Astrocyte of the cerebellum (primary cell): ENCODE results near the gene FILIP1L.

Experiments
- DNase-seq: peaks from one replicate; pipeline ENCODE4 v3.0.0-alpha.2; 2011; ENCODE audit warnings: low read depth
- H3K4me3 ChIP-seq: 2 replicates; pipeline ENCODE4 v1.5.1; 2011; ENCODE audit warnings: mild to moderate bottlenecking, low read depth, low read length, moderate library complexity
- in situ Hi-C: cut with HindIII; loops from 2 replicates; pipeline ENCODE4 v1.10.0; 2017; ENCODE audit warnings: low sequenced_read_pairs
- TF ChIP-seq, protein P1 (sequence below): IDR thresholded peaks from 2 replicates; pipeline ENCODE4 v1.5.1; 2012; ENCODE audit warnings: low read length, low read depth, moderate library complexity, mild to moderate bottlenecking; ENCODE audit errors: missing control alignments

FILIP1L gene

DNA sequence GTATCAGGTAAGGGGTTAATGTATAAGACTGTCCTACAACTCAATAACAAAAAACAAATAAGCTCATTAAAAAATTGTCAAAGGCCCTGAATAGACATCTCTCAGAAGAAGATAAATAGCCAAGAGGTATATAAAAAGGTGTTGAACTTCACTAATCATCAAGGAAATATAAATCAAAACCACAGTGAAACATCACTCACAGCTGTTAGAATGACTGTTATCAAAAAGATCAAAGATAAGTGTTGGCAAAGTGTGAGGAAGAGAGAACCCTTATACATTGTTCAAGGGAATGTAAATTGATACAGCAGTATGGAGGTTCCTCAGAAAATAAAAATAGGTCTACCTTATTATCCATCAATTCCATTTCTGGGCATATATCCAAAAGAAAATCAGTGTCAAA is 95.5 kb downstream of the FILIP1L start:
- no peak overlapping the region for H3K4me3 ChIP-seq
- DNase-seq = no peak
- TF ChIP-seq, protein P1, sequence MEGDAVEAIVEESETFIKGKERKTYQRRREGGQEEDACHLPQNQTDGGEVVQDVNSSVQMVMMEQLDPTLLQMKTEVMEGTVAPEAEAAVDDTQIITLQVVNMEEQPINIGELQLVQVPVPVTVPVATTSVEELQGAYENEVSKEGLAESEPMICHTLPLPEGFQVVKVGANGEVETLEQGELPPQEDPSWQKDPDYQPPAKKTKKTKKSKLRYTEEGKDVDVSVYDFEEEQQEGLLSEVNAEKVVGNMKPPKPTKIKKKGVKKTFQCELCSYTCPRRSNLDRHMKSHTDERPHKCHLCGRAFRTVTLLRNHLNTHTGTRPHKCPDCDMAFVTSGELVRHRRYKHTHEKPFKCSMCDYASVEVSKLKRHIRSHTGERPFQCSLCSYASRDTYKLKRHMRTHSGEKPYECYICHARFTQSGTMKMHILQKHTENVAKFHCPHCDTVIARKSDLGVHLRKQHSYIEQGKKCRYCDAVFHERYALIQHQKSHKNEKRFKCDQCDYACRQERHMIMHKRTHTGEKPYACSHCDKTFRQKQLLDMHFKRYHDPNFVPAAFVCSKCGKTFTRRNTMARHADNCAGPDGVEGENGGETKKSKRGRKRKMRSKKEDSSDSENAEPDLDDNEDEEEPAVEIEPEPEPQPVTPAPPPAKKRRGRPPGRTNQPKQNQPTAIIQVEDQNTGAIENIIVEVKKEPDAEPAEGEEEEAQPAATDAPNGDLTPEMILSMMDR = no peak
- in situ Hi-C loops = no loop called here

DNA sequence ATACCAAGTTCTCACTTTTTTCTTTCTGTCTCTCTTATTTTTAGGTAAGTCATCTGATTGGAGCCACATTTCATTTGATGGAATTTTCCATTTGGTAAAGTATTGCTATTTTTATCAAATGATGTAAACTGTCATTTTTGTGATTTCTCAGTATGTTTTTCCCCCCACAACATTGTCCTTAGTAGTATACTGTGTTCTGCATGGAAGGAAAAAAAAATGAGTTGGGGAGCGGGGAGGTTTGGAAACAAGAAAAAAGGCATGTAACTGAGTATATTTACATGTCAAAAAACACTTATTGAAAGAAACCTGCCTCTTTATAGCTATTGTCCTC is 104.2 kb downstream of the FILIP1L start:
- TF ChIP-seq, protein P1 = no peak
- no peak overlapping the region for H3K4me3 ChIP-seq
- in situ Hi-C loops = no loop called here
- DNase-seq = no peak

DNA sequence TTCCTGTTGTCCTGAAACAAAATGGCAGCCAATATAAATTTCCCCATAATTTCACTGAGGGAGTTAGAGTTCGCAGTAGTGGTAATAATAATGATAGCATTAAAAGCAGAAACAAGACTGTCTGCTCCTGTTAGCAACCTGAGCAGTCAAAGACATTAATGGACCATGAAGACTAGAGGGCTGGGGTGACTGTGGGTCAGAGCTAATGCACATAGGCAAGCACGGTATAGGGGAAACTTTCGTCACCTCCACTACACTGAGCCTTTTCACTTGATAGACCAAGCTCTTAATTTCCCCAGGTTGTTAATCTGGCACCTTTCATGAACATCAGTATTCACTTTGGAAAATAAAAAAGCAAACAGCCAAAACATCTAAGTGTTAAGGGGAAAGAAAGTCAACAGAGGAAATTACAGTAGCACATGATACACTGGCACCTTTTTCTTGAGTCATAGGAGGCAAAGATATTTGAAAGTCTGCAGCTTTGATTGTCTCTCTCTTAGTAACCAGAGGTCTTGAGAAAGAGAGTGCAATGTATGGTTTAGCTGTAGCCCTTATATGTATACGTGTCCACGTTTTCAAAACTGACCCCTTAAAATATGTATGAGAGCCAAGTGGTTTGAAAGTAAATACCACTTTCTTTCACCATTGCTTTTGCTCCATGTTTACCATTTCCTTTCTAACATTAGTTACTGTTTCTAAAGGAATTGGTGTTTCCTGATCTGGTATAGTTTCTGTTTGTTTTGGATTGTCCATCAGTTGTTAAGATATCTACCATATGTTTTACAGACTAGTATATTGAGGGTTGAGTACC is 104.8 kb downstream of the FILIP1L start:
- in situ Hi-C loops = no loop called here
- TF ChIP-seq, protein P1 = no peak
- DNase-seq = no peak
- no peak overlapping the region for H3K4me3 ChIP-seq

DNA sequence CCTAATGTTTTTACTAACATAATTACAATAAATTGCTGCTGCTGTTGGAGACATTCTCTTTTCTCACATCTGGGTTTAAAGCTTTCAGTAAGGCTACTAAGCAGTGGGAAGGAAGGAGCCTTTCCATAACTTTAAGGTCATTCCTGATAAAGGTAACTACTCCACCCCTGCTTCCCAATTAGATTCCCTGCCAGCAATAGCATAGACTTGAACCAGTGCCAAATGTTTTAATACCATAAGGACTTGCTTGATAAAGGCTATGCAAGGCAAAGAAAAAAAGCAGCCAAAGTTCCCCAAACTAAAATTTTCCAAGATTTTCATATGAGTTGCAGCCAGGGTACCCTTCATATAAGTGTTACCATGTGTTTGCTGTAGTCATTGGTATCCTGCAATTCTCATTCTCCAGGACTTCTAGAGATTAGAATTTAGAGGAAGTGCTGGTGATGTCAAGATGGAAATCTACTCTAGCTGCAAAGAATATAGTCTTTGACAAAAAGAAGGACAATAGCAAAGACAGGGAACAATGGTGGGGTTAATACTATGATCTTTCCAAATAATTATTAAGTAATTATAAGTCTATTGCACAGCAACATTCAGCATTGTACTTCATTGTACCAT is 106.1 kb downstream of the FILIP1L start:
- no peak overlapping the region for H3K4me3 ChIP-seq
- DNase-seq = no peak
- TF ChIP-seq, protein P1 = no peak
- in situ Hi-C loops = no loop called here

DNA sequence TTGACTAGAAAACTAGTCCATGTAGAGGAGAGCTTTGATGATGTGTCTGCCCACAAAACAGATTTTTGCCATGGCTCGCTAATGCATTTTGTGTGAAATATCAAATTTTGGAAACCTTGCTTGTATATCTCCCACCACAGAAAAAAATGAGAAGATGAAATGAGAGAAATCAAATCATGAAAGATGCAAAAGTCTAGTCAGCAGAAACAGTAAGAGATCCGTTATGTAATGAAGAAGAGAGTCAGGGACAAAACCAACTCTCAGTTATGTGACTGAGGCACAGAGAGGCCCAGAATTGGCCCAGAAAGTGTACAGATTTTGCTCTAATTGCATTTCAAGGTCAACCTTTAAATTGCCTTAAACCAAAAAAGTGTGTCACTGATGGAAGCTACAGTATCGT is 107.0 kb downstream of the FILIP1L start:
- no peak for DNase-seq
- TF ChIP-seq, protein P1 = no peak
- in situ Hi-C loops = no loop called here
- no peak overlapping the region for H3K4me3 ChIP-seq

DNA sequence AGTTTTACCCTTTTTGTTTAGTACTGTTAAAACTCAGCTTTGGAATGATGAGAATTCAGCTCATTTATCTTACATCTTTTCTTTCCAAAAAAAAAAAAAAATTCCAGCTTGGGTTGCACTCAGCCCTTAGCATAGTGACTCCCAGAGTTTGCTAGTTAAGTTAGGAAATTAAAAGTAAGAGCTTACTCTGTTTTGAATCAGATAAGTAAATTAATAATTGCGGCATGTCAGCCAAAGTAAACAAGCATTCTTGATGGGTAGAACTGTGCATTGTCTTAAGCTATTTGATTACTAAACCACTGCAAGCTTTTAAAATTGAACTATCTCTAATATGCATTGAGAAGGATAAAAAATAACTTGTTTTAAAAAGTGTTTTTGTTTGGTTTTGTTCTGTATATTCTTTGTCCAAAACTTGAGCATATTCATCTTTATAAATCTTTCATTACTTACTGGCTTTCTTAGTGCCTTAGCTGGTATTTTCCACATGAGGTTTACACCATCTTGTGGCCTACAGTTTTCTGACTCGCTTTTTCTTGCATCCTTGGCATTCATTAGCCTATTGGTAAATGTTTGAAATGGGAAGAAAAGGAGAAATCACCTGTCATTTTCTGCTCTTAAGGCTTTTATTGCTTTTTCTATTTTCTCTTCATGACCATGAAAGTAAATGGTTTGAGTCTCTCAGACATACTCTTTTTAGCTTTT is 107.6 kb downstream of the FILIP1L start:
- no peak for DNase-seq
- no peak overlapping the region for H3K4me3 ChIP-seq
- TF ChIP-seq, protein P1 = no peak
- in situ Hi-C loops = no loop called here
